Gastroesophageal sphincter (tissue), 3 donors: Measurements from ENCODE around the gene NPC2.

Experiments
- POLR2A ChIP-seq, 2 donors: fragments of 450-650 bp; IDR thresholded peaks; one replicate each; pipeline ENCODE4 v1.6.1; 2017; ENCODE audit warnings: antibody characterized with exemption in 2 of 2, mild to moderate bottlenecking in 2 of 2, moderate library complexity in 1 of 2
- POLR2AphosphoS5 ChIP-seq: sonication (generic); formaldehyde crosslinking; IDR thresholded peaks from one replicate; pipeline ENCODE4 v1.6.1; 2017; ENCODE audit warnings: antibody characterized with exemption
- TF ChIP-seq, protein P1 (sequence below), 4 experiments: fragments of 200-600 bp in 2 of 4; fragments of 450-650 bp in 2 of 4; sonication (generic) in 1 of 4; IDR thresholded peaks; one replicate each; pipeline ENCODE4 v1.5.1; 2017 to 2019; ENCODE audit warnings: antibody characterized with exemption in 4 of 4, mild to moderate bottlenecking in 2 of 4, moderate library complexity in 2 of 4

DNA sequence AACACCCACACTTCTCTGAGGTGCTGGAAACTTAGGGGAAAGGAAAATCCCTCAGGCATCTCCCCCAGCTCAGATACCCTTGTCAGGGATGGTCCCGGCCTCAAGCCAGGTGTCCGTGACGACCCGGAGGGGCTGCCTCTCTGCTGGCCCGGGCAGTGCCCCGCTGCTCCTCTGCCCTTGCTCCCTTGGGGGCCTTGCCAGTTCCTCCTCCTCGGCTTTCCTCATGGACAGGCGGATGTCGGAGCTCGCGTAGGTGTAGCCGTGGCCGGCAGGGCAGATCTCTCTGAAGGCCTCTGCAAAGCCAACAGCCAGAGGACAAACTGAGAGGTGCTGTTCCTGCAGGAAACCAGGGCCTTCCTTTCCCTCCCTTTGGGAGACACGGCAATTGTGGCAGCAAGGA, 35.3 kb upstream of the NPC2 start:
- no peak for TF ChIP-seq POLR2AphosphoS5
- TF ChIP-seq, protein P1, sequence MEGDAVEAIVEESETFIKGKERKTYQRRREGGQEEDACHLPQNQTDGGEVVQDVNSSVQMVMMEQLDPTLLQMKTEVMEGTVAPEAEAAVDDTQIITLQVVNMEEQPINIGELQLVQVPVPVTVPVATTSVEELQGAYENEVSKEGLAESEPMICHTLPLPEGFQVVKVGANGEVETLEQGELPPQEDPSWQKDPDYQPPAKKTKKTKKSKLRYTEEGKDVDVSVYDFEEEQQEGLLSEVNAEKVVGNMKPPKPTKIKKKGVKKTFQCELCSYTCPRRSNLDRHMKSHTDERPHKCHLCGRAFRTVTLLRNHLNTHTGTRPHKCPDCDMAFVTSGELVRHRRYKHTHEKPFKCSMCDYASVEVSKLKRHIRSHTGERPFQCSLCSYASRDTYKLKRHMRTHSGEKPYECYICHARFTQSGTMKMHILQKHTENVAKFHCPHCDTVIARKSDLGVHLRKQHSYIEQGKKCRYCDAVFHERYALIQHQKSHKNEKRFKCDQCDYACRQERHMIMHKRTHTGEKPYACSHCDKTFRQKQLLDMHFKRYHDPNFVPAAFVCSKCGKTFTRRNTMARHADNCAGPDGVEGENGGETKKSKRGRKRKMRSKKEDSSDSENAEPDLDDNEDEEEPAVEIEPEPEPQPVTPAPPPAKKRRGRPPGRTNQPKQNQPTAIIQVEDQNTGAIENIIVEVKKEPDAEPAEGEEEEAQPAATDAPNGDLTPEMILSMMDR (IDR thresholded peaks at IDR 0.05) = no peak
- TF ChIP-seq POLR2A (IDR thresholded peaks at IDR 0.05) = no peak
